Suprapubic skin (tissue), 4 donors: ENCODE measurements around the gene PLBD2. TPM values are rescaled to one million over a fixed set of nuclear protein-coding genes. Genes with fewer than 3 reads are reported as not detected.

Source experiments
- DNase-seq, 2 donors: peaks; one replicate each; pipeline ENCODE4 v3.0.0-alpha.2; 2019; ENCODE audit warnings: low spot score in 2 of 2
- H3K27ac ChIP-seq: fragments of 200-600 bp; sonication (generic); one replicate; pipeline ENCODE4 v1.5.1; 2019
- H3K27me3 ChIP-seq: fragments of 200-600 bp; sonication (generic); one replicate; pipeline ENCODE4 v1.5.1; 2019
- H3K36me3 ChIP-seq: fragments of 200-600 bp; sonication (generic); one replicate; pipeline ENCODE4 v1.5.1; 2019
- H3K4me1 ChIP-seq: fragments of 200-600 bp; sonication (generic); one replicate; pipeline ENCODE4 v1.5.1; 2019
- H3K4me3 ChIP-seq: fragments of 200-600 bp; sonication (generic); one replicate; pipeline ENCODE4 v1.5.1; 2019; ENCODE audit warnings: mild to moderate bottlenecking
- H3K9me3 ChIP-seq: fragments of 200-600 bp; sonication (generic); one replicate; pipeline ENCODE4 v1.5.1; 2019
- EP300 ChIP-seq: sonication (generic); formaldehyde crosslinking; IDR thresholded peaks from one replicate; pipeline ENCODE4 v1.6.1; 2017; ENCODE audit warnings: antibody characterized with exemption
- POLR2A ChIP-seq, 2 donors: fragments of 450-650 bp; IDR thresholded peaks; one replicate each; pipeline ENCODE4 v1.6.1; 2017; ENCODE audit warnings: antibody characterized with exemption in 2 of 2, mild to moderate bottlenecking in 2 of 2, moderate library complexity in 2 of 2
- POLR2AphosphoS5 ChIP-seq, 3 donors: sonication (generic); formaldehyde crosslinking; IDR thresholded peaks; one replicate each; pipeline ENCODE4 v1.6.1; 2017; ENCODE audit warnings: antibody characterized with exemption in 3 of 3
- WGBS: methylation state at CpG from one replicate; pipeline ENCODE4 v1.1.5; 2018; 5-methylcytosine and 5-hydroxymethylcytosine counted together
- total RNA-seq, 4 donors: library from RNA; depleted of rRNA; stranded (reverse); fragments of >200 nt; gene quantifications; one replicate each; pipeline ENCODE4 v1.1.0, GENCODE V29; 2016
- TF ChIP-seq, protein P1 (sequence below), 2 donors: fragments of 200-600 bp in 1 of 2; fragments of 450-650 bp in 1 of 2; sonication (generic) in 1 of 2; IDR thresholded peaks; one replicate each; pipeline ENCODE4 v1.5.1; 2016 to 2019; ENCODE audit warnings: antibody characterized with exemption in 2 of 2, mild to moderate bottlenecking in 1 of 2, moderate library complexity in 1 of 2

PLBD2 gene
- total RNA-seq, 4 donors from 2014 or later: 22.2 to 29.2 (median 27.3) TPM

DNA sequence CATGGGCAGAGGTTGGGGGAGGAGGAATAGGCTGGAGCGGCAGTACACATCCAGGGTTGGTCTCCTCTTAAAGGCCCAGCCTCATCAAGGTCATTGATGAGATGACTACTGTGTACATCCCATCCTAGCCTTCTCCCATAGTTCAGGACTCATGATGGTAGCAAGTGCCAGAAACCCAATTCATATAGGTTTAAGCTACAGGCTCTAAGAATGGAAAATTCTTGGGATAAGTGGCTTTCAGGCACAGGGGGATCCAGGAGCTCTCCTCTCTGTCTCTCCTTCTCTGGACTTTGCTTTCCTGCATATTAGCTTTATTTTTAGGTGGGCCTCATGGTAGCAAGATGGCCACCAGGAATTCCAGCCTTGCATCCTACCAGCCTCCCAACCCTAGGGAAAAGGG is 70.1 kb downstream of the PLBD2 start:
- Histone ChIP-seq H3K4me3 (no peak overlapping the region), H3K4me1 (no peaks in the 10 kb centered on the region), H3K36me3 (no peaks in the 10 kb centered on the region), H3K27me3 (peaks cover 19% of the 10 kb centered on the region), H3K9me3 (no peaks in the 10 kb centered on the region), H3K27ac (no peak overlapping the region)
- DNase-seq: no peak
- no peak for TF ChIP-seq POLR2A (IDR thresholded peaks at IDR 0.05)
- TF ChIP-seq EP300: no peak
- TF ChIP-seq, protein P1, sequence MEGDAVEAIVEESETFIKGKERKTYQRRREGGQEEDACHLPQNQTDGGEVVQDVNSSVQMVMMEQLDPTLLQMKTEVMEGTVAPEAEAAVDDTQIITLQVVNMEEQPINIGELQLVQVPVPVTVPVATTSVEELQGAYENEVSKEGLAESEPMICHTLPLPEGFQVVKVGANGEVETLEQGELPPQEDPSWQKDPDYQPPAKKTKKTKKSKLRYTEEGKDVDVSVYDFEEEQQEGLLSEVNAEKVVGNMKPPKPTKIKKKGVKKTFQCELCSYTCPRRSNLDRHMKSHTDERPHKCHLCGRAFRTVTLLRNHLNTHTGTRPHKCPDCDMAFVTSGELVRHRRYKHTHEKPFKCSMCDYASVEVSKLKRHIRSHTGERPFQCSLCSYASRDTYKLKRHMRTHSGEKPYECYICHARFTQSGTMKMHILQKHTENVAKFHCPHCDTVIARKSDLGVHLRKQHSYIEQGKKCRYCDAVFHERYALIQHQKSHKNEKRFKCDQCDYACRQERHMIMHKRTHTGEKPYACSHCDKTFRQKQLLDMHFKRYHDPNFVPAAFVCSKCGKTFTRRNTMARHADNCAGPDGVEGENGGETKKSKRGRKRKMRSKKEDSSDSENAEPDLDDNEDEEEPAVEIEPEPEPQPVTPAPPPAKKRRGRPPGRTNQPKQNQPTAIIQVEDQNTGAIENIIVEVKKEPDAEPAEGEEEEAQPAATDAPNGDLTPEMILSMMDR (IDR thresholded peaks at IDR 0.05): no peak
- TF ChIP-seq POLR2AphosphoS5 (IDR thresholded peaks at IDR 0.05): no peak
- WGBS: 82% methylated on average over 1 of the region's 1 CpG

DNA sequence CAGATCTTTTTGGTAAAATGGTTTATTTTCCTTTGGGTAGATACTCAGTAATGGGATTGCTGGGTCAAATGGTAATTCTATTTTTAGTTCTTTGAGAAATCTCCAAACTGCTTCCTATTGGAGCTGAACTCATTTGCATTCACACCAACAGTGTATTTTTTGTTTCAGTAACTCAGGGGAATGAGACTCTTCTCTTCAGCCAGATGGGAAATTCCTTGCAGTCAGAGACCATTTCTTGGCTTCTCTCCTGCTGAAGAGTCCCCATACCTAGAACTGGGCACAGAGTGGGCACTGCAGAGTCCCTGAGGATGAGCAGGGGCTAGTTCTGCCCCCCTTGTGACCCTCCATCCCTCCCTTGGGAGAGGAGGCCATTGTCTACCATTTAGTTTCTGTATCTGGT is 74.6 kb downstream of the PLBD2 start:
- H3K4me1 ChIP-seq: no peaks in the 10 kb centered on the region
- no peak overlapping the region for H3K4me3 ChIP-seq
- TF ChIP-seq EP300 (no peak), POLR2A (IDR thresholded peaks at IDR 0.05) (no peak), POLR2AphosphoS5 (IDR thresholded peaks at IDR 0.05) (no peak)
- TF ChIP-seq, protein P1 (IDR thresholded peaks at IDR 0.05): no peak
- H3K27ac ChIP-seq: no peak overlapping the region
- peaks cover 8% of the 10 kb centered on the region for H3K27me3 ChIP-seq
- no peaks in the 10 kb centered on the region for H3K36me3 ChIP-seq
- H3K9me3 ChIP-seq: no peaks in the 10 kb centered on the region
- DNase-seq: no peak

DNA sequence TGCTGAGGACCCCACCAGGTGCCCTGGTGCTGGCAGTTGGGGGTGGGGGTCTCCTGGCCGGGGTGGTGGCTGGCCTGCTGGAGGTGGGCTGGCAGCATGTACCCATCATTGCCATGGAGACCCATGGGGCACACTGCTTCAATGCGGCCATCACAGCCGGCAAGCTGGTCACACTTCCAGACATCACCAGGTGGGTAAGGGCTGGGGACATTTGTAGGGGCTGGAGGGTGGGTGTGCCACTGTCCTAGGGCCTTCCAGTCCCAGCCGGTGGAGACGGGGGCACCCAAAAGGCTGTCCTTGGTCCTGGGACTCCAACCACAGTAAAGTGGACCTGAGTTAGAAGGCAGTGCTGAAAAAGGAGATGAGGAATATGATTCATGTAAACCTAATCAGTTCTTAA is 77.0 kb downstream of the PLBD2 start:
- 85% methylated on average over 5 of the region's 5 CpGs for WGBS
- no peak for DNase-seq
- Histone ChIP-seq H3K36me3 (no peaks in the 10 kb centered on the region), H3K27ac (no peak overlapping the region), H3K4me1 (no peaks in the 10 kb centered on the region), H3K9me3 (no peaks in the 10 kb centered on the region), H3K27me3 (peaks cover 14% of the 10 kb centered on the region), H3K4me3 (no peak overlapping the region)
- TF ChIP-seq, protein P1 (IDR thresholded peaks at IDR 0.05): no peak
- TF ChIP-seq POLR2A (IDR thresholded peaks at IDR 0.05): no peak
- no peak for TF ChIP-seq POLR2AphosphoS5 (IDR thresholded peaks at IDR 0.05)
- no peak for TF ChIP-seq EP300

DNA sequence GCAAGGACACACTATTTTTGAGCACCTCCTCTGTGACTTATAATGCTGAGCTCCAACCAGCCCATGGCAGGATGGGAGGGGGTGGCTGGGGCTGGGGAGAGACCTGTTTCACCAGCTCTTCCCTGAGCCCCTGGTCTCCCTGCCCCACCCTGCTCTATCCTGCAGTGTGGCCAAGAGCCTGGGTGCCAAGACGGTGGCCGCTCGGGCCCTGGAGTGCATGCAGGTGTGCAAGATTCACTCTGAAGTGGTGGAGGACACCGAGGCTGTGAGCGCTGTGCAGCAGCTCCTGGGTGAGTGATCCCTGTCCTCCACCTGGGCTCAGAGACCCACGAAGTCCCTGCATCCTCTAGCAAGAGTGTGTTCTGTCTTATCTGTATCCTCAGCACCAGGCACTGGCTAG is 78.2 kb downstream of the PLBD2 start:
- WGBS: no CpG with 5 or more reads among the region's 6 CpGs

DNA sequence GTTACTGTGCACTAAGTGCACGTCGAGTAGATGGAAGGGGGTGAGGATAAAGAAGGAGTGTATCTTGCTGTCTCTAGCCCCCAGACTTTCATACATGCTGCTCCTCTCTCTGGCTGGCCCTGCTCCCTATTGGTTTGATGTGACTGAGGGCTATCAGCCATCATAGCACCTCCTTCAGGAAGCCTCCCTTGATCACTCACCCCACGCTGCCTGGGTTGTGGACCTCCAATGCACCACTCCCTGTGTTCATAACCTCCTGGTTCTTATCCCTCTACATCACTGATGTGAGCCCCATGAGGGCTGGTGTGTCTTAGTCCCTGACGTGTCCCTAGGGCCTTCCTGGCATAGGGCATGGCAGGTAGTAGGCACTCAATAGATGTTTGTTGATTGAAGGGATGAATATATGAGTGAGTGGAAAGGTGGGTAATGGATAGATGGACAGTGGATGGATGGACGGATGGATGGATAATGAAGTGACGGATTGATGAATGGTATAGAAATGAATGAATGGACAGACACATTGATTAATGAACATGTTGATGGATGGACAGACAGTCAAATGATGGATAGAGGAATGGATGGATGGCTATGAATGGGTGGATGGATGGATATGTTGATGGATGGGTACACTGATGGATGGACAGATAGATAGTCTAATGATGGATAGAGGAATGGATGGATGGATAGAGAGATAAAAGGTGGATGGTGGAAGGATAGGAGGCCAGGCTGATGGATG is 78.8 kb downstream of the PLBD2 start:
- Histone ChIP-seq H3K4me1 (no peaks in the 10 kb centered on the region), H3K27ac (no peak overlapping the region), H3K36me3 (no peaks in the 10 kb centered on the region), H3K4me3 (no peak overlapping the region), H3K27me3 (peaks cover 30% of the 10 kb centered on the region), H3K9me3 (no peaks in the 10 kb centered on the region)
- no peak for DNase-seq
- TF ChIP-seq POLR2AphosphoS5 (IDR thresholded peaks at IDR 0.05): no peak
- TF ChIP-seq EP300: no peak
- no peak for TF ChIP-seq POLR2A (IDR thresholded peaks at IDR 0.05)
- TF ChIP-seq, protein P1 (IDR thresholded peaks at IDR 0.05): no peak
- WGBS: 83% methylated on average over 6 of the region's 6 CpGs

More for the DNA sequence above, 78.2 kb downstream of the PLBD2 start:
- H3K27ac ChIP-seq: no peak overlapping the region
- H3K9me3 ChIP-seq: no peaks in the 10 kb centered on the region
- peaks cover 24% of the 10 kb centered on the region for H3K27me3 ChIP-seq
- DNase-seq: no peak
- no peaks in the 10 kb centered on the region for H3K4me1 ChIP-seq
- H3K4me3 ChIP-seq: no peak overlapping the region
- TF ChIP-seq EP300 (no peak), POLR2A (IDR thresholded peaks at IDR 0.05) (no peak), POLR2AphosphoS5 (IDR thresholded peaks at IDR 0.05) (no peak)
- TF ChIP-seq, protein P1 (IDR thresholded peaks at IDR 0.05): no peak
- no peaks in the 10 kb centered on the region for H3K36me3 ChIP-seq
